Activated T-cell treated with anti-CD3 and anti-CD28 coated beads, Interleukin-2, amount 50 U/mL, for 4 hours (primary cell): ENCODE data around the gene RAC3. TPM values are rescaled to one million over a fixed set of nuclear protein-coding genes. Genes with fewer than 3 reads are reported as not detected.

Experiments
- ATAC-seq, 2 donors: fragments of 200-7000 bp; cut with Tn5 transposase; one replicate each; pipeline ENCODE4 v1.10.0; 2021
- DNase-seq: peaks from one replicate; pipeline ENCODE4 v3.0.0-alpha.2; 2020
- H3K27me3 Mint-ChIP-seq: one replicate; pipeline ENCODE4 v1.8.0; 2021; ENCODE audit warnings: low read depth, mixed read lengths
- H3K36me3 Mint-ChIP-seq: one replicate; pipeline ENCODE4 v1.8.0; 2022; ENCODE audit warnings: mixed read lengths; ENCODE audit not compliant: insufficient read depth
- H3K4me1 Mint-ChIP-seq: one replicate; pipeline ENCODE4 v1.8.0; 2021; ENCODE audit warnings: low read depth, mixed read lengths
- H3K4me3 Mint-ChIP-seq: one replicate; pipeline ENCODE4 v1.8.0; 2021; ENCODE audit warnings: mild to moderate bottlenecking, moderate library complexity, mixed read lengths
- H3K9me3 Mint-ChIP-seq: one replicate; pipeline ENCODE4 v1.8.0; 2021; ENCODE audit warnings: mixed read lengths
- total RNA-seq, 3 donors: library from RNA; stranded (reverse); gene quantifications; one replicate each; pipeline ENCODE4 v1.2.1, GENCODE V29; 2021

The RAC3 gene
- total RNA-seq, 3 donors from 2014 or later: 4.1 to 7.7 (median 4.8) TPM

GRCh38 chr17:82055023-82055964 is 23.8 kb downstream of the RAC3 start:
- Mint-ChIP-seq H3K9me3 (no peaks in the 10 kb centered on the region), H3K27me3 (no peaks in the 10 kb centered on the region), H3K4me1 (peaks cover 8% of the 10 kb centered on the region), H3K4me3 (no peak overlapping the region), H3K36me3 (peaks cover 7% of the 10 kb centered on the region)
- no peak for DNase-seq
- no peak for ATAC-seq

- DNase-seq (no peak), ATAC-seq (no peak)
- H3K4me3 Mint-ChIP-seq: no peak overlapping the region
- H3K27me3 Mint-ChIP-seq: no peaks in the 10 kb centered on the region
- H3K4me1 Mint-ChIP-seq: peaks cover 2% of the 10 kb centered on the region
- H3K36me3 Mint-ChIP-seq: peaks cover 7% of the 10 kb centered on the region
- no peaks in the 10 kb centered on the region for H3K9me3 Mint-ChIP-seq
These were observed 24.7 kb downstream of the RAC3 start for GRCh38 chr17:82055965-82056728.

GRCh38 chr17:82056729-82057621 is 25.5 kb downstream of the RAC3 start:
- H3K4me3 Mint-ChIP-seq: no peak overlapping the region
- H3K4me1 Mint-ChIP-seq: peaks cover 2% of the 10 kb centered on the region
- no peak for DNase-seq
- no peaks in the 10 kb centered on the region for H3K27me3 Mint-ChIP-seq
- ATAC-seq: no peak
- peaks cover 7% of the 10 kb centered on the region for H3K36me3 Mint-ChIP-seq
- H3K9me3 Mint-ChIP-seq: no peaks in the 10 kb centered on the region

- H3K27me3 Mint-ChIP-seq: no peaks in the 10 kb centered on the region
- no peaks in the 10 kb centered on the region for H3K9me3 Mint-ChIP-seq
- peaks cover 2% of the 10 kb centered on the region for H3K4me1 Mint-ChIP-seq
- H3K4me3 Mint-ChIP-seq: no peak overlapping the region
- DNase-seq (no peak), ATAC-seq (no peak)
- peaks cover 7% of the 10 kb centered on the region for H3K36me3 Mint-ChIP-seq
These were observed 26.9 kb downstream of the RAC3 start for GRCh38 chr17:82058230-82058854.

GRCh38 chr17:82058855-82059249 is 27.4 kb downstream of the RAC3 start:
- ATAC-seq: no peak
- DNase-seq: no peak
- no peaks in the 10 kb centered on the region for H3K4me1 Mint-ChIP-seq
- no peaks in the 10 kb centered on the region for H3K27me3 Mint-ChIP-seq
- H3K9me3 Mint-ChIP-seq: no peaks in the 10 kb centered on the region
- H3K4me3 Mint-ChIP-seq: no peak overlapping the region
- peaks cover 7% of the 10 kb centered on the region for H3K36me3 Mint-ChIP-seq

- no peaks in the 10 kb centered on the region for H3K27me3 Mint-ChIP-seq
- H3K4me3 Mint-ChIP-seq: no peak overlapping the region
- H3K9me3 Mint-ChIP-seq: no peaks in the 10 kb centered on the region
- peaks cover 5% of the 10 kb centered on the region for H3K4me1 Mint-ChIP-seq
- peaks cover 7% of the 10 kb centered on the region for H3K36me3 Mint-ChIP-seq
- no peak for DNase-seq
- no peak for ATAC-seq
These were observed 28.0 kb downstream of the RAC3 start for GRCh38 chr17:82059272-82060000.

- ATAC-seq (no peak), DNase-seq (no peak)
- peaks cover 7% of the 10 kb centered on the region for H3K4me1 Mint-ChIP-seq
- no peak overlapping the region for H3K4me3 Mint-ChIP-seq
- no peaks in the 10 kb centered on the region for H3K9me3 Mint-ChIP-seq
- peaks cover 7% of the 10 kb centered on the region for H3K36me3 Mint-ChIP-seq
- no peaks in the 10 kb centered on the region for H3K27me3 Mint-ChIP-seq
These were observed 28.5 kb downstream of the RAC3 start for GRCh38 chr17:82060001-82060380.

- peaks cover 7% of the 10 kb centered on the region for H3K4me1 Mint-ChIP-seq
- no peak for ATAC-seq
- no peaks in the 10 kb centered on the region for H3K27me3 Mint-ChIP-seq
- DNase-seq: no peak
- H3K36me3 Mint-ChIP-seq: peaks cover 7% of the 10 kb centered on the region
- H3K9me3 Mint-ChIP-seq: no peaks in the 10 kb centered on the region
- no peak overlapping the region for H3K4me3 Mint-ChIP-seq
These were observed 29.1 kb downstream of the RAC3 start for GRCh38 chr17:82060614-82061013.

- H3K36me3 Mint-ChIP-seq: peaks cover 7% of the 10 kb centered on the region
- no peaks in the 10 kb centered on the region for H3K9me3 Mint-ChIP-seq
- H3K27me3 Mint-ChIP-seq: no peaks in the 10 kb centered on the region
- no peak overlapping the region for H3K4me3 Mint-ChIP-seq
- H3K4me1 Mint-ChIP-seq: peaks cover 10% of the 10 kb centered on the region
- DNase-seq: no peak
- no peak for ATAC-seq
These were observed 29.8 kb downstream of the RAC3 start for GRCh38 chr17:82061047-82061925.

- ATAC-seq: no peak
- no peak for DNase-seq
- no peaks in the 10 kb centered on the region for H3K27me3 Mint-ChIP-seq
- H3K36me3 Mint-ChIP-seq: peaks cover 7% of the 10 kb centered on the region
- H3K9me3 Mint-ChIP-seq: no peaks in the 10 kb centered on the region
- H3K4me1 Mint-ChIP-seq: peaks cover 13% of the 10 kb centered on the region
- H3K4me3 Mint-ChIP-seq: no peak overlapping the region
These were observed 30.9 kb downstream of the RAC3 start for GRCh38 chr17:82062076-82062983.

GRCh38 chr17:82062984-82063368 is 31.5 kb downstream of the RAC3 start:
- H3K27me3 Mint-ChIP-seq: no peaks in the 10 kb centered on the region
- no peak for ATAC-seq
- H3K9me3 Mint-ChIP-seq: no peaks in the 10 kb centered on the region
- no peak for DNase-seq
- peaks cover 13% of the 10 kb centered on the region for H3K4me1 Mint-ChIP-seq
- no peak overlapping the region for H3K4me3 Mint-ChIP-seq
- peaks cover 4% of the 10 kb centered on the region for H3K36me3 Mint-ChIP-seq
